AG04450 (cell line): ENCODE measurements around the gene ARID5A. TPM values are rescaled to one million over a fixed set of nuclear protein-coding genes. Genes with fewer than 3 reads are reported as not detected.

ENCODE experiments used
- CTCF ChIA-PET: fragments of 300-600, 350-600 bp; formaldehyde crosslinking; extraction: SDS; loops from one replicate; lab custom pipeline; 2022; ENCODE audit warnings: antibody characterized with exemption, inconsistent platforms; lab: Charles Lee
- POLR2A ChIA-PET: fragments of 350-600 bp; formaldehyde crosslinking; extraction: SDS; loops from one replicate; lab custom pipeline; 2021; ENCODE audit warnings: antibody characterized with exemption, inconsistent platforms; lab: Yijun Ruan, JAX
- DNase-seq: peaks from one replicate; pipeline ENCODE4 v3.0.0-alpha.2; 2011; ENCODE audit warnings: low read depth, low spot score
- H3K27ac ChIP-seq: one replicate; pipeline ENCODE4 v1.5.1; 2012; ENCODE audit warnings: low read depth, low read length, control low read depth
- H3K27me3 ChIP-seq: one replicate; pipeline ENCODE4 v1.6.0; 2012; ENCODE audit warnings: low read length; ENCODE audit not compliant: control insufficient read depth, insufficient read depth
- H3K4me3 ChIP-seq: 2 replicates; pipeline ENCODE4 v1.5.1; 2011; ENCODE audit warnings: mild to moderate bottlenecking, low read depth, low read length, control low read depth
- H3K9me3 ChIP-seq: 2 replicates; pipeline ENCODE4 v1.5.1; 2012; ENCODE audit warnings: low read length; ENCODE audit not compliant: control insufficient read depth, insufficient read depth
- polyA plus RNA-seq: library from polyadenylated mRNA; depleted of rRNA; stranded (reverse); fragments of >200 nt; gene quantifications from 2 replicates; pipeline ENCODE4 v1.2.3, GENCODE V29; 2011
- TF ChIP-seq, protein P1 (sequence below): IDR thresholded peaks from 2 replicates; pipeline ENCODE4 v1.5.1; 2011; ENCODE audit warnings: low read depth, low read length, control low read depth, inconsistent platforms

The ARID5A gene
- polyA plus RNA-seq, 1 experiment: 3.1 TPM

DNA sequence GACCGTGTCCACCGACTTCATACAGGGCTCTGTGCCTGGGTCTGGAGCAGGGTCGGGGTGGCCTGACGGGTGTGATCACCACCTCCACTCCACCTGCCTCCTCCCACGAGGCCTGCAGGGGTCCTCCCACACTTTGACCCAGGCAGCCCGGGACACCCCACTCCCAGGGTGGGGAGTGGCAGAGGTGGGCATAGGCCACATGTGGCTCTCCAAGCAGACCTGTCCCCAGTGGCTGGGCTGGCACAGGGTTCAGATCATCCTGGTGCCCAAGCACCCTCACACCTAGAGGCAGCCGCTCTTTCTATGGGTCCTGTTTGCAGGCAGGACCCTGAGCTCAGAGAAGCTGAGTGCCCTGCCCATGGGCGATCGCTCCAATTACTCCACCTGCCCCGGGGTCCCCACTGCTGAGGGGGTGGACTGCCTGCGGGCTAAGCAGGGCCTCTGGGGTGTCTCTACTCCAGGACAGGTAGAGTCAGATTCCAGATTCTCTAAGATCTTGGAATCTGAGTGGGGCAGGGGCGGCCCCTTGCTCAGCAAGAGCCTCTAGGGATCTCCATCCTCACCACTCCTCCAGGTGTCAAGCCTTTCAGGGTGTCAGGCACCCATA, 32.8 kb upstream of the ARID5A start:
- Histone ChIP-seq H3K9me3 (peaks cover 9% of the 10 kb centered on the region; the same call in 1 of the 2 replicates), H3K4me3 (no peak overlapping the region), H3K27me3 (peaks cover 42% of the 10 kb centered on the region), H3K27ac (no peak overlapping the region)
- ChIA-PET CTCF (no interaction called here), POLR2A (no interaction called here)
- TF ChIP-seq, protein P1, sequence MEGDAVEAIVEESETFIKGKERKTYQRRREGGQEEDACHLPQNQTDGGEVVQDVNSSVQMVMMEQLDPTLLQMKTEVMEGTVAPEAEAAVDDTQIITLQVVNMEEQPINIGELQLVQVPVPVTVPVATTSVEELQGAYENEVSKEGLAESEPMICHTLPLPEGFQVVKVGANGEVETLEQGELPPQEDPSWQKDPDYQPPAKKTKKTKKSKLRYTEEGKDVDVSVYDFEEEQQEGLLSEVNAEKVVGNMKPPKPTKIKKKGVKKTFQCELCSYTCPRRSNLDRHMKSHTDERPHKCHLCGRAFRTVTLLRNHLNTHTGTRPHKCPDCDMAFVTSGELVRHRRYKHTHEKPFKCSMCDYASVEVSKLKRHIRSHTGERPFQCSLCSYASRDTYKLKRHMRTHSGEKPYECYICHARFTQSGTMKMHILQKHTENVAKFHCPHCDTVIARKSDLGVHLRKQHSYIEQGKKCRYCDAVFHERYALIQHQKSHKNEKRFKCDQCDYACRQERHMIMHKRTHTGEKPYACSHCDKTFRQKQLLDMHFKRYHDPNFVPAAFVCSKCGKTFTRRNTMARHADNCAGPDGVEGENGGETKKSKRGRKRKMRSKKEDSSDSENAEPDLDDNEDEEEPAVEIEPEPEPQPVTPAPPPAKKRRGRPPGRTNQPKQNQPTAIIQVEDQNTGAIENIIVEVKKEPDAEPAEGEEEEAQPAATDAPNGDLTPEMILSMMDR: no peak
- DNase-seq: no peak

GRCh38 chr2:96505231-96505889, 31.2 kb upstream of the ARID5A start, which contains the start of gene NEURL3:
NEURL3 (minus strand) TSS chr2:96505357; CDS start chr2:96505286, 71 bp downstream.
- TF ChIP-seq, protein P1: no peak
- ChIA-PET POLR2A (interaction anchor here (0.5 to 0.6 kb wide), 2 partner anchors 36 to 170 kb away, joined by 3 to 5 read pairs; no protein-coding TSS in a partner anchor), CTCF (interaction anchor here (2.7 kb wide), 1 partner anchor 98 kb away, joined by 14 read pairs; no protein-coding TSS in a partner anchor)
- Histone ChIP-seq H3K27ac (no peak within 1 kb of the TSS), H3K4me3 (no peak within 1 kb of the TSS), H3K9me3 (peaks cover 10% of the 10 kb centered on the region; the same call in 1 of the 2 replicates), H3K27me3 (peaks cover 33% of the 10 kb centered on the region)
- DNase-seq: no peak

- Histone ChIP-seq H3K9me3 (peaks cover 10% of the 10 kb centered on the region; the same call in 1 of the 2 replicates), H3K27me3 (peaks cover 33% of the 10 kb centered on the region), H3K27ac (no peak overlapping the region), H3K4me3 (no peak overlapping the region)
- DNase-seq: no peak
- POLR2A ChIA-PET: interaction anchor here (0.5 kb wide), 1 partner anchor 171 kb away, joined by 3 read pairs; no protein-coding TSS in a partner anchor
- TF ChIP-seq, protein P1: no peak
- CTCF ChIA-PET: interaction anchor here (0.6 to 2.7 kb wide), 2 partner anchors 48 to 98 kb away, joined by 3 to 14 read pairs; no protein-coding TSS in a partner anchor
Measured at GRCh38 chr2:96506016-96506906, 30.3 kb upstream of the ARID5A start.

DNA sequence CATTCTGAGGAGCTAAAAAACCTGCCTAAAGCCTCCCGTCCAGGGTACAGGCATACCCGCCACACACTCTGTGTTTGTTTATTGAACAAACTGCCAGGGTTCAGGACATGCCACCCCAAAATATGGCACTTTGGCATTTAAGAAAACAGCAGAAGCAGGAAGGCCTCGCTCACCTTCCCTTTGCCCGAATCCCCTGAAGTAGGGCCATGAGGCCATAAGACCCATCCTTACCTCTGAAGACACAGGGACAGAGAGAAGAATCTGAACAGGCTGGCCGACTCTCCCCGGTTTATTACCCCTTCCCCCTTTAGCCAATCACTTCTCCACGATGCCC, 29.7 kb upstream of the ARID5A start:
- ChIA-PET POLR2A (no interaction called here), CTCF (interaction anchor here (2.7 kb wide), 1 partner anchor 99 kb away, joined by 14 read pairs; no protein-coding TSS in a partner anchor)
- Histone ChIP-seq H3K9me3 (peaks cover 10% of the 10 kb centered on the region; the same call in 1 of the 2 replicates), H3K27me3 (peaks cover 30% of the 10 kb centered on the region), H3K27ac (no peak overlapping the region), H3K4me3 (no peak overlapping the region)
- TF ChIP-seq, protein P1: no peak
- DNase-seq: no peak
